Amniotic stem cell (primary cell): ENCODE data around the gene UGGT2.
"Not testable (repeated sequence)": the region's sequence is repeated elsewhere in the genome, so short reads cannot be mapped to it uniquely, and the experiment has no call there.

ENCODE experiments used
- DNase-seq: peaks from one replicate; lab custom pipeline; 2025; lab: John Stamatoyannopoulos, UW

Gene UGGT2

GRCh38 chr13:96053003-96053703 lies at the start of gene UGGT2:
TSS of gene UGGT2 (minus strand) at chr13:96053401. CDS start at chr13:96053312, 89 bp downstream.
- peak; percentile 89 for DNase-seq

- DNase-seq: no peak
Observed at GRCh38 chr13:96100457-96101220, 47.4 kb upstream of the UGGT2 start.

- DNase-seq: no peak
Observed at GRCh38 chr13:96093296-96094006, 40.2 kb upstream of the UGGT2 start.

GRCh38 chr13:96091164-96092117 lies 38.2 kb upstream of the UGGT2 start:
- DNase-seq: no peak

GRCh38 chr13:96090240-96091101 lies 37.3 kb upstream of the UGGT2 start:
- no peak for DNase-seq

GRCh38 chr13:96089749-96090239 lies 36.6 kb upstream of the UGGT2 start, which contains the start of gene HS6ST3:
TSS of gene HS6ST3 (plus strand) at chr13:96090107.
- no peak for DNase-seq

- DNase-seq: no peak
Observed at GRCh38 chr13:96089139-96089538, 35.9 kb upstream of the UGGT2 start.

GRCh38 chr13:96086736-96087135 lies 33.5 kb upstream of the UGGT2 start:
- DNase-seq: no peak

GRCh38 chr13:96082640-96083039 lies 29.4 kb upstream of the UGGT2 start:
- no peak for DNase-seq

- no peak for DNase-seq
Observed at GRCh38 chr13:96081888-96082287, 28.7 kb upstream of the UGGT2 start.

GRCh38 chr13:96080676-96081075 lies 27.5 kb upstream of the UGGT2 start:
- no peak for DNase-seq

- DNase-seq: no peak
Observed at GRCh38 chr13:96075953-96076543, 22.8 kb upstream of the UGGT2 start.

GRCh38 chr13:96072392-96072791 lies 19.2 kb upstream of the UGGT2 start:
- no peak for DNase-seq

GRCh38 chr13:96071504-96071903 lies 18.3 kb upstream of the UGGT2 start:
- DNase-seq: no peak

- DNase-seq: no peak
Observed at GRCh38 chr13:96068729-96069128, 15.5 kb upstream of the UGGT2 start.

- DNase-seq: no peak
Observed at GRCh38 chr13:96065849-96066248, 12.6 kb upstream of the UGGT2 start.

- DNase-seq: peak; percentile 24
Observed at GRCh38 chr13:96052656-96053002, 572 bp downstream of the UGGT2 start.

GRCh38 chr13:96051946-96052345 lies 1.3 kb downstream of the UGGT2 start:
- DNase-seq: not testable (repeated sequence)

GRCh38 chr13:96051491-96051890 lies 1.7 kb downstream of the UGGT2 start:
- DNase-seq: not testable (repeated sequence)

- DNase-seq: not testable (repeated sequence)
Observed at GRCh38 chr13:96050955-96051354, 2.2 kb downstream of the UGGT2 start.
